ENCODE data around the gene NUDT1.

- no peak for TF ChIP-seq ZNF232 (CRISPR knock-in tag; IDR thresholded peaks at IDR 0.05)
- TF ChIP-seq CTCF (IDR thresholded peaks at IDR 0.05), result no peak
- no peak for TF ChIP-seq ZNF138 (CRISPR knock-in tag; conservative IDR thresholded peaks at IDR 0.05)
- TF ChIP-seq, protein P1, sequence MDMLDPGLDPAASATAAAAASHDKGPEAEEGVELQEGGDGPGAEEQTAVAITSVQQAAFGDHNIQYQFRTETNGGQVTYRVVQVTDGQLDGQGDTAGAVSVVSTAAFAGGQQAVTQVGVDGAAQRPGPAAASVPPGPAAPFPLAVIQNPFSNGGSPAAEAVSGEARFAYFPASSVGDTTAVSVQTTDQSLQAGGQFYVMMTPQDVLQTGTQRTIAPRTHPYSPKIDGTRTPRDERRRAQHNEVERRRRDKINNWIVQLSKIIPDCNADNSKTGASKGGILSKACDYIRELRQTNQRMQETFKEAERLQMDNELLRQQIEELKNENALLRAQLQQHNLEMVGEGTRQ (CRISPR knock-in tag; IDR thresholded peaks at IDR 0.05), result no peak
- TF ChIP-seq ATF3 (CRISPR knock-in tag; conservative IDR thresholded peaks at IDR 0.05), result no peak
- TF ChIP-seq, protein P2, sequence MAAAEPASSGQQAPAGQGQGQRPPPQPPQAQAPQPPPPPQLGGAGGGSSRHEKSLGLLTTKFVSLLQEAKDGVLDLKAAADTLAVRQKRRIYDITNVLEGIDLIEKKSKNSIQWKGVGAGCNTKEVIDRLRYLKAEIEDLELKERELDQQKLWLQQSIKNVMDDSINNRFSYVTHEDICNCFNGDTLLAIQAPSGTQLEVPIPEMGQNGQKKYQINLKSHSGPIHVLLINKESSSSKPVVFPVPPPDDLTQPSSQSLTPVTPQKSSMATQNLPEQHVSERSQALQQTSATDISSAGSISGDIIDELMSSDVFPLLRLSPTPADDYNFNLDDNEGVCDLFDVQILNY (CRISPR knock-in tag; IDR thresholded peaks at IDR 0.05), result no peak
- TF ChIP-seq, protein P3, sequence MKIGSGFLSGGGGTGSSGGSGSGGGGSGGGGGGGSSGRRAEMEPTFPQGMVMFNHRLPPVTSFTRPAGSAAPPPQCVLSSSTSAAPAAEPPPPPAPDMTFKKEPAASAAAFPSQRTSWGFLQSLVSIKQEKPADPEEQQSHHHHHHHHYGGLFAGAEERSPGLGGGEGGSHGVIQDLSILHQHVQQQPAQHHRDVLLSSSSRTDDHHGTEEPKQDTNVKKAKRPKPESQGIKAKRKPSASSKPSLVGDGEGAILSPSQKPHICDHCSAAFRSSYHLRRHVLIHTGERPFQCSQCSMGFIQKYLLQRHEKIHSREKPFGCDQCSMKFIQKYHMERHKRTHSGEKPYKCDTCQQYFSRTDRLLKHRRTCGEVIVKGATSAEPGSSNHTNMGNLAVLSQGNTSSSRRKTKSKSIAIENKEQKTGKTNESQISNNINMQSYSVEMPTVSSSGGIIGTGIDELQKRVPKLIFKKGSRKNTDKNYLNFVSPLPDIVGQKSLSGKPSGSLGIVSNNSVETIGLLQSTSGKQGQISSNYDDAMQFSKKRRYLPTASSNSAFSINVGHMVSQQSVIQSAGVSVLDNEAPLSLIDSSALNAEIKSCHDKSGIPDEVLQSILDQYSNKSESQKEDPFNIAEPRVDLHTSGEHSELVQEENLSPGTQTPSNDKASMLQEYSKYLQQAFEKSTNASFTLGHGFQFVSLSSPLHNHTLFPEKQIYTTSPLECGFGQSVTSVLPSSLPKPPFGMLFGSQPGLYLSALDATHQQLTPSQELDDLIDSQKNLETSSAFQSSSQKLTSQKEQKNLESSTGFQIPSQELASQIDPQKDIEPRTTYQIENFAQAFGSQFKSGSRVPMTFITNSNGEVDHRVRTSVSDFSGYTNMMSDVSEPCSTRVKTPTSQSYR (CRISPR knock-in tag; IDR thresholded peaks at IDR 0.05), result no peak
- TF ChIP-seq NR2C2 (CRISPR knock-in tag; IDR thresholded peaks at IDR 0.05), result no peak
- TF ChIP-seq SP1 (CRISPR knock-in tag; conservative IDR thresholded peaks at IDR 0.05), result no peak
- no peak for TF ChIP-seq TEAD4 (CRISPR knock-in tag; IDR thresholded peaks at IDR 0.05)
Measured at GRCh38 chr7:2205036-2205780, 36.8 kb upstream of the NUDT1 start.
